Measurements from ENCODE around the gene ATG9B.
A peak's percentile ranks its signal among the peaks of the same experiment; 100 is the strongest.

Gene ATG9B

GRCh38 chr7:151000897-151001495 is 23.3 kb downstream of the ATG9B start:
- Histone ChIP-seq H3K27ac (replicated peaks) (no peak overlapping the region), H3K27me3 (ENCODE audit: insufficient read depth, poor library complexity, severe bottlenecking) (no peaks in the 10 kb centered on the region), H3K4me3 (replicated peaks; ENCODE audit: insufficient read depth, low read length) (no peak overlapping the region)
- DNase-seq (ENCODE audit: low read depth in 1 of 2, low spot score in 1 of 2) = no peak
- TF ChIP-seq CTCF (IDR thresholded peaks at IDR 0.05; ENCODE audit: insufficient read depth, low read length) = no peak
- 0 out of 2 replicates have a peak, but pooled peaks have one; percentile 26 for TF ChIP-seq POLR2AphosphoS5 (IDR thresholded peaks at IDR 0.05; ENCODE audit: low read depth)
- no peak for TF ChIP-seq SPI1 (IDR thresholded peaks at IDR 0.05; ENCODE audit: borderline replicate concordance, low read depth)

- H3K27ac ChIP-seq (replicated peaks) = no peak overlapping the region
- H3K4me3 ChIP-seq (replicated peaks; ENCODE audit: insufficient read depth, low read length) = no peak overlapping the region
- DNase-seq (ENCODE audit: low read depth in 1 of 2, low spot score in 1 of 2) = no peak
- H3K27me3 ChIP-seq (ENCODE audit: insufficient read depth, poor library complexity, severe bottlenecking) = no peaks in the 10 kb centered on the region
- no peak for TF ChIP-seq POLR2AphosphoS5 (IDR thresholded peaks at IDR 0.05; ENCODE audit: low read depth)
- TF ChIP-seq GABPA (IDR thresholded peaks at IDR 0.05; ENCODE audit: low read depth) = no peak
- no peak for TF ChIP-seq SPI1 (IDR thresholded peaks at IDR 0.05; ENCODE audit: borderline replicate concordance, low read depth)
- TF ChIP-seq REST (IDR thresholded peaks at IDR 0.05; ENCODE audit: insufficient replicate concordance, low read depth) = no peak
- TF ChIP-seq CTCF (IDR thresholded peaks at IDR 0.05; ENCODE audit: insufficient read depth, low read length) = no peak
These were observed 24.6 kb downstream of the ATG9B start for GRCh38 chr7:150999497-151000230.

GRCh38 chr7:150999001-150999400 is 25.3 kb downstream of the ATG9B start:
- no peak for TF ChIP-seq SPI1 (IDR thresholded peaks at IDR 0.05; ENCODE audit: borderline replicate concordance, low read depth)
- no peak for TF ChIP-seq CTCF (IDR thresholded peaks at IDR 0.05; ENCODE audit: insufficient read depth, low read length)
- no peak for TF ChIP-seq POLR2AphosphoS5 (IDR thresholded peaks at IDR 0.05; ENCODE audit: low read depth)
- no peak for TF ChIP-seq REST (IDR thresholded peaks at IDR 0.05; ENCODE audit: insufficient replicate concordance, low read depth)
- DNase-seq (ENCODE audit: low read depth in 1 of 2, low spot score in 1 of 2) = no peak

More at GRCh38 chr7:150999001-150999400, 25.3 kb downstream of the ATG9B start:
- no peak overlapping the region for H3K27ac ChIP-seq (replicated peaks)
- no peaks in the 10 kb centered on the region for H3K27me3 ChIP-seq (ENCODE audit: insufficient read depth, poor library complexity, severe bottlenecking)
- H3K4me3 ChIP-seq (replicated peaks; ENCODE audit: insufficient read depth, low read length) = no peak overlapping the region

Data from HL-60 (cell line).